ENCODE measurements around the gene GYPC.

DNA sequence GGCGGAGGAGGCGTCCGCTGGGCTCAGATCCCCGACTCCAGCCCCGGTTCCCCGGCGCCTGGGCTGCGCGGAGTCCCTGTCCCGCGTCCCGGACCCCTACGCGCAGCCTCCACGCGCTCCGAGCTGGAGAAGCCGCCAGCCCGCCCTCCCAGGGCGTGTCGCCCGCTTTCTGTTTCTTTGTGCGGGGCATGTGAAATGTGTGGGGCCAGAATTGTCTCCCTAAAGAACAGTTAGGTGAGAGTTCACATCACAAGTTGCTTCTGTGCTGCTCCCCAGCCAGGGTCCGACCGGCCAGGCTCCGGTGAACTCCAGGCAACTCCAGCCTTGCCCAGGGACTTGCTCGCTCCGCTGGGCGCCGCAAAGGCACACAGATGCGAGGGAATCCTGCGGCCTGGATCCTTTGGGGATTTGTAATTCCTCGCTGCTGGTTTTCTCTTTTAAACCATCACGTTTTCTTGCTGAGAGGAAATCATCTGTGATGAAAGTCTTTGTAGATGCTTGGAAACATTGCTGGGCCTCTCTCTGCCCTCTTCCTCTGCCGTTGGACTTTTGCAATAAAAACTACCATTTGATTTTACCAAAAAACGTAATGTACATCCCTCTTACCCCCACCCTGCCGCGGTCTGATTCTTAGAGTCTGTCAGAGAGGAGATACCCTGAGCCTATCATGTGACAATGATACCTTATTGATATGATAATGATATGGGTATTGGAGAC lies 631 bp downstream of the GYPC start:
- TF ChIP-seq POLR2A (IDR thresholded peaks at IDR 0.05; ENCODE audit: low read length), result no peak
- TF ChIP-seq CTCF (IDR thresholded peaks at IDR 0.05), result no peak
- TF ChIP-seq ZFP36 (IDR thresholded peaks at IDR 0.05; ENCODE audit: borderline replicate concordance, partially characterized antibody), result no peak
- TF ChIP-seq, protein P1, sequence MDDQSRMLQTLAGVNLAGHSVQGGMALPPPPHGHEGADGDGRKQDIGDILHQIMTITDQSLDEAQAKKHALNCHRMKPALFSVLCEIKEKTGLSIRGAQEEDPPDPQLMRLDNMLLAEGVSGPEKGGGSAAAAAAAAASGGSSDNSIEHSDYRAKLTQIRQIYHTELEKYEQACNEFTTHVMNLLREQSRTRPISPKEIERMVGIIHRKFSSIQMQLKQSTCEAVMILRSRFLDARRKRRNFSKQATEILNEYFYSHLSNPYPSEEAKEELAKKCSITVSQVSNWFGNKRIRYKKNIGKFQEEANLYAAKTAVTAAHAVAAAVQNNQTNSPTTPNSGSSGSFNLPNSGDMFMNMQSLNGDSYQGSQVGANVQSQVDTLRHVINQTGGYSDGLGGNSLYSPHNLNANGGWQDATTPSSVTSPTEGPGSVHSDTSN (IDR thresholded peaks at IDR 0.05), result no peak
- no peak for TF ChIP-seq RNF2 (IDR thresholded peaks at IDR 0.05; ENCODE audit: borderline replicate concordance, low read depth)
- no peak for TF ChIP-seq MAX (IDR thresholded peaks at IDR 0.05)
- TF ChIP-seq RCOR1 (IDR thresholded peaks at IDR 0.05; ENCODE audit: low read depth, low read length), result no peak
- TF ChIP-seq NPAS2 (CRISPR knock-in tag; IDR thresholded peaks at IDR 0.05; ENCODE audit: borderline replicate concordance), result no peak
- TF ChIP-seq BHLHE40 (IDR thresholded peaks at IDR 0.05; ENCODE audit: low read depth, low read length), result no peak
- TF ChIP-seq, protein P2, sequence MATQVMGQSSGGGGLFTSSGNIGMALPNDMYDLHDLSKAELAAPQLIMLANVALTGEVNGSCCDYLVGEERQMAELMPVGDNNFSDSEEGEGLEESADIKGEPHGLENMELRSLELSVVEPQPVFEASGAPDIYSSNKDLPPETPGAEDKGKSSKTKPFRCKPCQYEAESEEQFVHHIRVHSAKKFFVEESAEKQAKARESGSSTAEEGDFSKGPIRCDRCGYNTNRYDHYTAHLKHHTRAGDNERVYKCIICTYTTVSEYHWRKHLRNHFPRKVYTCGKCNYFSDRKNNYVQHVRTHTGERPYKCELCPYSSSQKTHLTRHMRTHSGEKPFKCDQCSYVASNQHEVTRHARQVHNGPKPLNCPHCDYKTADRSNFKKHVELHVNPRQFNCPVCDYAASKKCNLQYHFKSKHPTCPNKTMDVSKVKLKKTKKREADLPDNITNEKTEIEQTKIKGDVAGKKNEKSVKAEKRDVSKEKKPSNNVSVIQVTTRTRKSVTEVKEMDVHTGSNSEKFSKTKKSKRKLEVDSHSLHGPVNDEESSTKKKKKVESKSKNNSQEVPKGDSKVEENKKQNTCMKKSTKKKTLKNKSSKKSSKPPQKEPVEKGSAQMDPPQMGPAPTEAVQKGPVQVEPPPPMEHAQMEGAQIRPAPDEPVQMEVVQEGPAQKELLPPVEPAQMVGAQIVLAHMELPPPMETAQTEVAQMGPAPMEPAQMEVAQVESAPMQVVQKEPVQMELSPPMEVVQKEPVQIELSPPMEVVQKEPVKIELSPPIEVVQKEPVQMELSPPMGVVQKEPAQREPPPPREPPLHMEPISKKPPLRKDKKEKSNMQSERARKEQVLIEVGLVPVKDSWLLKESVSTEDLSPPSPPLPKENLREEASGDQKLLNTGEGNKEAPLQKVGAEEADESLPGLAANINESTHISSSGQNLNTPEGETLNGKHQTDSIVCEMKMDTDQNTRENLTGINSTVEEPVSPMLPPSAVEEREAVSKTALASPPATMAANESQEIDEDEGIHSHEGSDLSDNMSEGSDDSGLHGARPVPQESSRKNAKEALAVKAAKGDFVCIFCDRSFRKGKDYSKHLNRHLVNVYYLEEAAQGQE (IDR thresholded peaks at IDR 0.05), result no peak
- no peak for TF ChIP-seq TP53 (CRISPR knock-in tag; IDR thresholded peaks at IDR 0.05)
- TF ChIP-seq, protein P3, sequence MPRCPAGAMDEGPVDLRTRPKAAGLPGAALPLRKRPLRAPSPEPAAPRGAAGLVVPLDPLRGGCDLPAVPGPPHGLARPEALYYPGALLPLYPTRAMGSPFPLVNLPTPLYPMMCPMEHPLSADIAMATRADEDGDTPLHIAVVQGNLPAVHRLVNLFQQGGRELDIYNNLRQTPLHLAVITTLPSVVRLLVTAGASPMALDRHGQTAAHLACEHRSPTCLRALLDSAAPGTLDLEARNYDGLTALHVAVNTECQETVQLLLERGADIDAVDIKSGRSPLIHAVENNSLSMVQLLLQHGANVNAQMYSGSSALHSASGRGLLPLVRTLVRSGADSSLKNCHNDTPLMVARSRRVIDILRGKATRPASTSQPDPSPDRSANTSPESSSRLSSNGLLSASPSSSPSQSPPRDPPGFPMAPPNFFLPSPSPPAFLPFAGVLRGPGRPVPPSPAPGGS (IDR thresholded peaks at IDR 0.05), result no peak

Data from A549 (cell line).